Esophagus squamous epithelium (tissue), 4 donors: Measurements from ENCODE around the gene NDUFS4.
"Not testable (repeated sequence)": the region's sequence is repeated elsewhere in the genome, so short reads cannot be mapped to it uniquely, and the experiment has no call there.

ENCODE experiments used
- POLR2A ChIP-seq, 4 donors: fragments of 450-650 bp; IDR thresholded peaks; one replicate each; pipeline ENCODE4 v1.6.1; 2017; ENCODE audit warnings: antibody characterized with exemption in 4 of 4, mild to moderate bottlenecking in 4 of 4, moderate library complexity in 3 of 4
- TF ChIP-seq, protein P1 (sequence below), 6 experiments: fragments of 450-650 bp in 4 of 6; fragments of 200-600 bp in 2 of 6; sonication (generic) in 2 of 6; IDR thresholded peaks; one replicate each; pipeline ENCODE4 v1.5.1; 2016 to 2019; ENCODE audit warnings: antibody characterized with exemption in 6 of 6, mild to moderate bottlenecking in 4 of 6, moderate library complexity in 4 of 6

DNA sequence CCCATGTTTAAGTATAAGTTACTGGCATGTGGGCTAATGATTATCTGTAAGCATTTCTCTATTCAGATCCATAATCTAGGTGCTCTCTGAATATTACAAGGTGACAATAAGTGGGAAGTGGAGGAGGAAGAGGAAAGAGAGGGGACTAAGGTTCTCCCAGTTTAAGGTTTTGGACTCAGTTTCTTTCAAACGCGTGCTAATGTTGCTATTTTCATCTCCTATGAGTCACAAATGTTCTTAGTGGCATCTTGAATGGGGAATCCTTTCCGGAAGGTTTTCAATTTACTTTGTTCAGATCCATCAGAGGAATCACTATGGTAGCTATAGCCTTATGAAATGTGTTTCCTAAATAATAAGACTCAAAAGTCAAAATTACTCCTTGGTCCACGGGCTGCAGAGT is 48.5 kb downstream of the NDUFS4 start:
- TF ChIP-seq, protein P1, sequence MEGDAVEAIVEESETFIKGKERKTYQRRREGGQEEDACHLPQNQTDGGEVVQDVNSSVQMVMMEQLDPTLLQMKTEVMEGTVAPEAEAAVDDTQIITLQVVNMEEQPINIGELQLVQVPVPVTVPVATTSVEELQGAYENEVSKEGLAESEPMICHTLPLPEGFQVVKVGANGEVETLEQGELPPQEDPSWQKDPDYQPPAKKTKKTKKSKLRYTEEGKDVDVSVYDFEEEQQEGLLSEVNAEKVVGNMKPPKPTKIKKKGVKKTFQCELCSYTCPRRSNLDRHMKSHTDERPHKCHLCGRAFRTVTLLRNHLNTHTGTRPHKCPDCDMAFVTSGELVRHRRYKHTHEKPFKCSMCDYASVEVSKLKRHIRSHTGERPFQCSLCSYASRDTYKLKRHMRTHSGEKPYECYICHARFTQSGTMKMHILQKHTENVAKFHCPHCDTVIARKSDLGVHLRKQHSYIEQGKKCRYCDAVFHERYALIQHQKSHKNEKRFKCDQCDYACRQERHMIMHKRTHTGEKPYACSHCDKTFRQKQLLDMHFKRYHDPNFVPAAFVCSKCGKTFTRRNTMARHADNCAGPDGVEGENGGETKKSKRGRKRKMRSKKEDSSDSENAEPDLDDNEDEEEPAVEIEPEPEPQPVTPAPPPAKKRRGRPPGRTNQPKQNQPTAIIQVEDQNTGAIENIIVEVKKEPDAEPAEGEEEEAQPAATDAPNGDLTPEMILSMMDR (IDR thresholded peaks at IDR 0.05) = not testable (repeated sequence)
- not testable (repeated sequence) for TF ChIP-seq POLR2A (IDR thresholded peaks at IDR 0.05)
